ENCODE measurements around the gene CAMTA1. TPM values are rescaled to one million over a fixed set of nuclear protein-coding genes. Genes with fewer than 3 reads are reported as not detected.

Gene CAMTA1
- total RNA-seq, 1 donor, result 56.1 TPM

DNA sequence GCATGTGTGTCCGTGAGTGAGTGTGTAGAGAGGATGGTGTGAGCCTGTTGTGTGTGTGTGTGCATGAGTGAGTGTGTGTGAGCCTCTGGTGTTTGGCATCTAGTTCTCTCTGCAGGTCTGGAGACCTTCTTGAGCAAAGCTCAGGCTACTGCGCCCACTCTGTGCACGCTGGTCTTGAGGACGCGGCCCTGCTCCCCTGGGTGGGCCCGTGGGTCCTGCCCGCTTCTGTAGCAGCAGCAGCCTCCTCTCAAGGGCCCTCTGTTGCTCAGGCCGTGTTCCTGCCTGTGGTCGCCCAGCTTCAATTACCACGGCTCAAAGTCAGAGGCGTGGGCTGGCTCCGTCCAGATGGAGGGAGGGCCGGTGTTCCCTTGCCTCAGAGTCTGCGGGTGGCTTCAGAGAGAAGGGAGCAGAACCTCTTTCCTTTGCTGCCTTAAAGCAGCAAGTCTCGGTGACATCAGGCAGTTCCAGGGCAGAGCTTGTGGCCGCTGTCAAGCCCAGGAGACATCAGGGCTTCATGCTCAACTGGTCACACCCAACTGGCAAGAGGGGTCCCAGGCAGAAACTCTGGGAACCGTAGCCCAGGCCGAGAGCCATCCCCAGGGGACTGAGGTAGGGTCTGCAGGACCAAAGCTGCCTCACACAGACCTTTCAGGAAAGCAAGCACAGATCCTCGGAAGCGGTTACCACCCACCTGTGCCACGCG, 715.3 kb downstream of the CAMTA1 start:
- DNase-seq (ENCODE audit: low read depth), result no peak
- TF ChIP-seq, protein P1, sequence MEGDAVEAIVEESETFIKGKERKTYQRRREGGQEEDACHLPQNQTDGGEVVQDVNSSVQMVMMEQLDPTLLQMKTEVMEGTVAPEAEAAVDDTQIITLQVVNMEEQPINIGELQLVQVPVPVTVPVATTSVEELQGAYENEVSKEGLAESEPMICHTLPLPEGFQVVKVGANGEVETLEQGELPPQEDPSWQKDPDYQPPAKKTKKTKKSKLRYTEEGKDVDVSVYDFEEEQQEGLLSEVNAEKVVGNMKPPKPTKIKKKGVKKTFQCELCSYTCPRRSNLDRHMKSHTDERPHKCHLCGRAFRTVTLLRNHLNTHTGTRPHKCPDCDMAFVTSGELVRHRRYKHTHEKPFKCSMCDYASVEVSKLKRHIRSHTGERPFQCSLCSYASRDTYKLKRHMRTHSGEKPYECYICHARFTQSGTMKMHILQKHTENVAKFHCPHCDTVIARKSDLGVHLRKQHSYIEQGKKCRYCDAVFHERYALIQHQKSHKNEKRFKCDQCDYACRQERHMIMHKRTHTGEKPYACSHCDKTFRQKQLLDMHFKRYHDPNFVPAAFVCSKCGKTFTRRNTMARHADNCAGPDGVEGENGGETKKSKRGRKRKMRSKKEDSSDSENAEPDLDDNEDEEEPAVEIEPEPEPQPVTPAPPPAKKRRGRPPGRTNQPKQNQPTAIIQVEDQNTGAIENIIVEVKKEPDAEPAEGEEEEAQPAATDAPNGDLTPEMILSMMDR (IDR thresholded peaks at IDR 0.05; ENCODE audit: insufficient read depth, low read depth, low read length), result no peak
- no peak overlapping the region for H3K4me3 ChIP-seq (ENCODE audit: low read depth, low read length)

DNA sequence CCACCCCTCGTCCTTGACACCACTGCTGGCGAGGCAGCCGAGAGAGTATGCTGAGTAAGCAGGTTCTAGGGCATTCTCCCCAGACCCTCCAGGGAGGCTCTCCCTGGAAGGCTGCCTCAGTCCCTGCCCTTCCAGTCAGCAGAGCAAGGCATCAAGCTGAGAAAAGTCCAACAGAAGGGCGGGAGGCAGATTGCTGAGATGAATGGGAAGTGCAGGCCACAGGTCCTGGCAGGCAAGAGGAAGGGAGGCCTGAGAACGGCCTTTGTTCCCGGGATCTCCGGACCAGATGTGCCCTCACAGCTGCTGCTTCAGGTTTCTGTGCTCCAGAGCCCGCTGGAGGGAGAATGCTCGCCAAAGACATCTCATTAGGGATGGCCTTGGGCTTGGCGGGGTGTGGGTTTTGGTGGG, 715.8 kb downstream of the CAMTA1 start:
- no peak overlapping the region for H3K4me3 ChIP-seq (ENCODE audit: low read depth, low read length)
- TF ChIP-seq, protein P1 (IDR thresholded peaks at IDR 0.05; ENCODE audit: insufficient read depth, low read depth, low read length), result no peak
- DNase-seq (ENCODE audit: low read depth), result no peak

DNA sequence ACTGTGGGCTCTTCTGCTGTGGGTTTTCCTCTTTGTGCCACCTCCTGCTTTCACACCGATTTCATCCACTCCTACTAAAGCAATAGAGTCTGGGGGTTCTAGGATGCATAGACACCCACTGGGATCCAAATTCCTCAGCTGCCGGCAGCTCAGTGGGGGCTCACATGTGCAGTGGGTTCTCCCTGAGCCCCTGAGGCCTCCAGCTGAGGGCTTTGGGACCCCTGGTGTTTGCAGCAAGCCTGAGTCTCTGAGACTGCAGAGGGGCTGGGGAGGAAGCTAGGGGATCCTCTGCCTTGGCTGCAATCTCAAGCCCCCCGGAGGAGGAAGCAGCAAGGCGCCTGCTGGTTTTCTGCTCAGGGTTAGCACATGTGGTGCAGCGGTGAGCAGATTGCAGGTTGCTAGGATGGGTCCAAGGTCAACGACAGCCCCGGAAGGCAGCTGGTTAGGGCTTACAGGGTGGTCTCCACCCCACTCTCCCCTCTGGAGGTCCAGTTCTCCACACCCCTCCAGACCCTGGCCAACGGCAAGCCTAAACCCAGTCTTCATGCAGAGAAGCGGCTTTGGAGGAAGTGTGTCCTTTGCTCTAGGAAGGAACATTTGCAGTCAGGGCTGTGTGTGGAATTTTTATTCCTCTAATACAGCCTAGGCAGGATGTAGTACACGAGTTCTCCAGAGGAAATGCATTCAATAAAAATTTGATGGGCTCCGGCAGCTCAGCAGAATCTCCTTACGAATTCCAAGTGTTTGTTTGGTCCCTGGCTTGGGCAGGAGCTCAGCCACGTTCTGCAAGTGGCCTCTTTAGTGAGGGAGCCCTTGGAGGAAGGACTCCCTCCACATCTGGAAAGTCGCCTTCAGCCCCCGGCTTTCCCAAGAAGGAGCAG, 716.7 kb downstream of the CAMTA1 start:
- H3K4me3 ChIP-seq (ENCODE audit: low read depth, low read length), result no peak overlapping the region
- TF ChIP-seq, protein P1 (IDR thresholded peaks at IDR 0.05; ENCODE audit: insufficient read depth, low read depth, low read length), result no peak
- DNase-seq (ENCODE audit: low read depth), result no peak

DNA sequence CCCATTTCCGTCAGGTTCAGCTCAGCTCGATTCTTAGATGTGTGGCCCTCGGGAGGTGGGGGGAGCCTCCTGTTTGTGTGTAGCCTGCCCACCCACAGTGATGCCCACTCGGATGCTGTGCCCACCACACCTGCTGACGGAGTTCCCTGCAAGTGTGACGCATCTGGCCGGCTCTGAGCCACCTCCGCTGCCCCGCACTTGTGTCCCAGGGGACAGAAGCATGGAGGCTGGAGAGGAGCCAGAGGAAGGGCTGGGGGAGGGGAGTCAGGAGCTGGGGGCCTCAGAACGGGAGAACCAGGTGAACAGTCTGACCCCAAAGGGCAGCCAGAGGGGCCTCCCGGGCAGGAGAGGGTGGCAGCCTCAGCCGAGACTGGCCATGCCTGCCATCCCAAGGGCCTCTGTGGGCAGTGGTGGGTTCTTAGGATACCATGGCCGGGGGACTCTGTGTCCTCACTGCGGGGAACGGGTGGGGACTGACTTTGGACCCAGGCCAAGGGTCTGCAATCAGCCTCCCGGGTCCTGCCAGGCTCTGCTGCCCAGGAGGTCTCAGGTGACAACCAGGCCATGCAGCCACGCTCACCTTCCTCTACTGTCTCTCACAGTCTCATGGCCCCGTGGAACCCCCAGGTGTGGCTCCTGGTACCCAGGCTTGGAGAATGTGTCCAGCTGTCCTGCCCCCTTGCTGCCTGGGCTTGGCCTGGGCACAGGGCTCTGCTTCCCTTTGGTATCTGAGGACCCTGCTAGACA, 718.6 kb downstream of the CAMTA1 start:
- TF ChIP-seq, protein P1 (IDR thresholded peaks at IDR 0.05; ENCODE audit: insufficient read depth, low read depth, low read length), result no peak
- no peak overlapping the region for H3K4me3 ChIP-seq (ENCODE audit: low read depth, low read length)
- no peak for DNase-seq (ENCODE audit: low read depth)

DNA sequence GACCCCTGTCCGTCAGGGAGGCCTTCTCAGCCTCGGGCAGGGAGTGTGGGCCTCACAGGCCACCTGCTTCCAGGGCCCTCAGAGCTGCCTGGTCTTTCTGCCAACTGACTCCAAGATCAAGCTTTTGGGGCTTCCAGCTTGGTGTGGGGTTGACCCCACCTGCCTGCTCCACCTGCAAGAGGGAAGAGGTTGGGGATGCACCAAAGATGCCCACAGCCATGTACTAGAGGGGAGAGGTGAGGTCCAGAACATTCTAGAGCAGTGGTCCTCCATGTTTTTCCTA, 719.1 kb downstream of the CAMTA1 start:
- H3K4me3 ChIP-seq (ENCODE audit: low read depth, low read length), result no peak overlapping the region
- DNase-seq (ENCODE audit: low read depth), result no peak
- TF ChIP-seq, protein P1 (IDR thresholded peaks at IDR 0.05; ENCODE audit: insufficient read depth, low read depth, low read length), result no peak

DNA sequence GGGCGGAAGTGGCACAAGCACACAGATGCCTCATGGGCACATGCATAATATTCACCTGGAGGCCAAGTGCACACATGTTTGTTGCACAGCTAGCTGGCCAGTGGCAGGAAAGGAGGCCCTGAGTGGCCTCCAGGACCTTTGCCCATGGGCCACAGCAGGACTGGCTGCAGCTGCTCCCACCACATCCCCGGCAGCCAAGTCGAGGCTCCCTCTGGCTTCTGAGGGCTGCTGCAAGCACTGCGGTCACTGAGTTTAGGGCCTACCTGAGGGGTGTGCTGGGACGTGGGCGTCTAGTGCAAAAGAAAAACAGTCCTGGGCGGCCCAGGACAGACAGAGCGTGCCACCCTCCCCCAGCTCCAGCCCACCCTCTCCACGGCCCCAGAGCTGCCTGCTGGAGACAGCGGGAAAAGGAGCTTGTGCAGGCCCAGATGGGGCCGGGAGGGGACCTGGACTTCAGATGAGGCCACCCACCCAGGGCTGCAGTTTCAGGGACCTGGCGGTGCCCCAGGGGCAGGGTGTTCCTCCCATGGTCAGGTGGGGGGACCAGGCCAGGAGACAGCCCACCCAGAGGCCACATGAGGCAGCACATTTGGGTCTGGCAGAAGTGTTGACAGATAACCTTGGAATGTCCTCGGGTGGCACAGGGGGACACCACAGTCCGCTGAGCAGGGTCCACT, 720.0 kb downstream of the CAMTA1 start:
- no peak overlapping the region for H3K4me3 ChIP-seq (ENCODE audit: low read depth, low read length)
- TF ChIP-seq, protein P1 (IDR thresholded peaks at IDR 0.05; ENCODE audit: insufficient read depth, low read depth, low read length), result no peak
- DNase-seq (ENCODE audit: low read depth), result no peak

Data from fibroblast of villous mesenchyme (primary cell).